Measurements from ENCODE around the gene FRMD4A.

FRMD4A gene

DNA sequence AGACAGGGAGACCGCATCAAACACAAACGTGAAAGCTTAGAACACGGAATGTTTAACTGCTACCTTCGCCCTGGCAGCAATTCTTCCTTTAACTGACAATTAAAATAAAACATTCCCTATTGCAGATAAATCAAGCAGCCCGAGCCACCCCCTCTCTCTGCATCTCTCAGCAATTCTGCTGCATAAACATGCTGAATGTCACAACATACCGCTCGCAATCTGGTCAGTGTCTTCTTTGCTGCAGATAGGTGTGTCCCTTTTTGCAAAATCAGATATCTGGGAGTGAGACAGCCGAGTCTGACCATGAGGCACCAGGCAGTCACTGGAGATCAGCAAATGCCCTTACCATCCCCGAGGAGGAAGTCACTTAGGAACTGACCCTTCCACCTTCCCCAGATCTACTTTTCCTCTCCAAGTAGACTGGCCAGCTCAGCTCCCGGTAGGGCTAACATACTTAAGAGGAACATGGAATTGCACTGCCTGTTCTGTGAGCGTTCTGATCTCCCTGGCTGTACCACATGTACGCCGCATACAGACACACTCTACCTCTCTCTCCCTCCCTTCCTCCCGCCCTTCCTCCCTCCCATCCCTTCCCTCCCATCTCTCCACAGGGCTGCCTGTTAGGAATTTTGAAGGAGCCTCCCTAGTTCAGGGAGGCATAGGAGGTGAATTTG lies at the start of gene FRMD4A:
Gene FRMD4A, minus strand, starts transcription at position 537 of the 674 bp plus-strand sequence.
- DNase-seq, result no peak

DNA sequence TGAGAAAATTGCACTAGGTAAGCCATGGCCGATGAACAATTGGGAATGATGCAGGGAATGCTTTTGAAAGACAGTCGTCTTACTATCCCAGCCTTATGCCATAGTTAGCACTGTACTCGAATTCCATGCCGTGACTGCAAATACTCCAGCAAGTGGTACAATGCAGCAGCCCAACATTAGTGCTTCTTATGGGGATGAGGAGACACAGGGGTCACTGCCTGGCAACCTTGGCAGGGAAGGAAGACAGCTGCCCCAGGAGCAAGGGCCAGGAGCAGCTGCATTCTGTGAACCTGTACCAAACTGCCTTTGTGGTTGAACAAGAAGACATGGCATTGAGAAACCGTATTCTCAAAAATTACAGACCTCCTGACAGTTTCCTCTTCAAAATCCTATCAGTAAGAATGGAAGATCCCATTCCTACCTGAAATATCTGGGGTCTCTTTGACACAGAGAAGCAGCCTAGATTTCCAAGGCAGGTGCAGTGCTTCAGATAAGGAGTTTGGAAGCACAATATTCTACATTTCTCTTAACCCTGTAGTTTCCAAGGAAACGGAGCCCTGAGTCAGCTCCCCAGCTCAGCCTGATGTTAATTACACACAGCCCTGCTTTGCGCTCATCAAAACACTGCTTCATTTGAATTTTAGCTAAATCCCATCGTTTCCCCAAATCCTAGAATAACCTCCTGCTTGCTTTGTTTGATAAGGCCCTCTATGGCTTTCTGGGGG lies 49.0 kb upstream of the FRMD4A start:
- no peak for DNase-seq

DNA sequence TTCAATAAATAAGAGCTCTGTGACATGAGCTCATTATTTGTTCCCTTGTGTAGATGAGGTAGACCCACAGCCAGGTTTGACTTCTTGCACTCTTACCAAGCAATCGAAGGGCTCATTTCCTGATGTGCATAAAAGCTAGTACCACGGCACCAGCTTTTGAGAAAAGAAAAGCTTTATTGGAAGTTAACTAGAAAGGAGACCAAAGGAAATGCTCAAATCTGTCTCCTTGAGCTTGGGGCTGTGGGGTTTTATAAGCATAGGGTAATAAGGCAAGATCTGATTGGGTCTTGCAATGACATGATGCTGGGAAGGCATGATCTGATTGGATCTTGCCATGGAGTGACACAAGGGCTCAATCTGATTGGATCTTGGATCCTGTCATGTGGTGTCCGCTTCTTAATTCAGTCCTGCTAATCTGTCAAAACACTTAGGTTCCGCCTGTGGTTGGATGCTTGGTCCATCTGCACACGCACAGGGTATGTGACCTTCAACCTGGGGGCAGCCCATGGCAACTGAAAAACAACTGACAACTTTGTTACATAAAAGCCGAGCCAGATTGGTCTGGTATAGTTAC lies 47.8 kb upstream of the FRMD4A start:
- DNase-seq, result no peak

DNA sequence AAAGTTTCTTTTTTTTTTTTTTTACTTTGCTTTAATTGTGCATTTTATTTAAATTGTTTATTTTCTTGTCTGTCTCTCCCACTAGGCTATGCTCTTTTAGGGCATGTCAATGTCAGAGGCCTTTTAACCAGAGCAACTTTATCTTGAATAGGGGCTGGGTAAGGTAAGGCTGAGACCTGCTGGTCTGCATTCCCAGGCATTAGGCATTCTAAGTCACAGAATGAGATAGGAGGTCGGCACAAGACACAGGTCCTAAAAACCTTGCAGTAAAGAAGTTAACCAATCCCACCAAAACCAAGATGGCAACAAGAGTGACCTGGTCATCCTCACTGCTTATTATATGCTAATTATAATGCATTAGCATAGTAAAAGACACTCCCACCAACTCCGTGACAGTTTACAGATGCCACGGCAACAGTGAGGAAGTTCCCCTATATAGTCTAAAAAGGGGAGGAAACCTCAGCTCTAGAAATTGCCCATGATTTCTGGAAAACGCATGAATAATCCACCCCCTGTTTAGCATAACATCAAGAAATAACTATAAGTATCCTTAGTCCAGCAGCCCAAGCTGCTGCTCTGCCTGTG lies 47.0 kb upstream of the FRMD4A start:
- no peak for DNase-seq

DNA sequence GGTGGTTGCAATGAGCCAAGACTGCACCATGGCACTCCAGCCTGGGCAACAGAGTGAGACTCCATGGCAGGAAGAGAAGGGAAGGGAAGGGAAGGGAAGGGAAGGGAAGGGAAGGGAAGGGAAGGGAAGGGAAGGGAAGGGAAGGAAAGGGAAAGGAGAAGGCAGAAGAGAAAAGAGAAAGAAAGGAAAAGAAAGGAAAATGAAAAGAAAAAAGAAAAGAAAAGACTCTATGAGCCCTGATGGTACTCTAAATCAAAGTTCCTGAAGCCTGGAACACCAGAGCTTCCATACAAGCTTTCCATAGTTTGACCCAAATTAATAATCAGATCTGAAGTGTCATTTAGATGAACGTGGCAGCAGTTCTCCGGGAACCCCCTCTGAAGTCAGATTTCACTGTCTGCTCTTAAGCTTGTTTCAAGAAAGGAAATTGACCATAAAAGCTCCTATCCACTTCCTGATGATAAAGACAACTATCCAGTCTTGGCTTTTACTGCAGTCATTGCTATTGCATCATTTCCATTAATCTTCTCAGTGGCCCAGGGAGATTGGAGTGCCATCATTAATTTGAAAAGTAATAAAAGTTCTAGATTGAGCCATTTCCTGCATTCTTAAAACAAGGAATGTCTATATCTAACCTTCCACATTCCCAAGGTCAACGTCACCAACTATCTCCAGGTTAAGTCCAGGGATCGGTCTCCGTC lies 44.2 kb upstream of the FRMD4A start:
- peak; percentile 24 for DNase-seq

DNA sequence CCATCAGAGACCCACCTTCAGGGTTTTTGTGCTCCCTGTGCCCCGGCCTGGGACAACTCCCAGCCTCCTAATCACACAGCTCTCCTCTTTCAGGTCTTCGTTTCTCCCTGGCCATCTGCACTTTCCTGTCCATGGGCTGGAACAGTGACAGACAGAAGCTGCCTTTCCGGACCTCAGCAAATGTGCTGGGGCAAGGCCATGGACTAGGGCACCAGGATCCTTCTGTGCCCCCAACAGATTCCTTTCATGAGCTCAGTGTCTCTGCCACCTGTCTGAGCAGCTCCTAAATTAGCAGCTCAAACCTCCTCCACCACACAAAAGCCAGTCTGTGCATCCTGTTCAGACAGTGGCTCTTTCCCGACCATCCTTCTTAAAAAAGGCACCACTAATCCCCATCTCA lies 41.9 kb upstream of the FRMD4A start:
- DNase-seq, result no peak

DNA sequence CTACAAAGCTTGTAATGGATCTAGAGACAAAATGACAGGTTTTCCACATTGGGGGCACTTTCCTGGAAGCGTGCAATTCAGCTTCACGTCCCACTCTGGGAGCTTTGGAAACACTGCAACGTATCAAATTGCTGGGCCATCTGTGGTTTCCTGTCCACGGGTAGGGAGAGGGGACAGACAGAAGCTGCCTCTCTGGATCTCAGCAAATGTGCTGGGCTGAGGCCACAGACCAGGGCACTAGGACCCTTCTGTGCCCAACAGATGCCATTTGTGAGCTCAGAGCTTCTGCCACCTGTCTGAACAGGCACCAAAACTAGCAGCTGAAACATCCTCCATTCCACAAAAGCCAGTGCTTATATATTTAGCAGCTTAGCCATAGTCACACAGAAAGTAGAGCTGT lies 40.9 kb upstream of the FRMD4A start:
- no peak for DNase-seq

DNA sequence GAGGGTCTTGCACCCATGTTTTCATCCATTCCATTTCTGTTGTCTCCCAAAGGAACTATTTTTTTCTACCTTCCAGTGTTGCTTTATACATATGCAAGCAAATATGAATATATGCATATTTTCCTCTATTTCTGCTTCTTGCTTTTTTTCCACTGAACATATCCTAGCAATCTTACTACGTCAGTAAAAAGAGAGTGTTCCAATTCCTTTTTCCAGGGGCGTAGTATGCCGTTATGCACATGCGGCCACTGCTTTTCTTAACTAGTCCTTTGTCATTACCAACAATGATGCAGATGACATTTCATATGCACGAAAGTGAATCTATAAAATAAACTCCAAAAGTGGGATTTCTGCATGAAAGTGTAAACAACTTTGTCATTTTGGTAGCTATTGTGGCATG lies 40.2 kb upstream of the FRMD4A start:
- no peak for DNase-seq

DNA sequence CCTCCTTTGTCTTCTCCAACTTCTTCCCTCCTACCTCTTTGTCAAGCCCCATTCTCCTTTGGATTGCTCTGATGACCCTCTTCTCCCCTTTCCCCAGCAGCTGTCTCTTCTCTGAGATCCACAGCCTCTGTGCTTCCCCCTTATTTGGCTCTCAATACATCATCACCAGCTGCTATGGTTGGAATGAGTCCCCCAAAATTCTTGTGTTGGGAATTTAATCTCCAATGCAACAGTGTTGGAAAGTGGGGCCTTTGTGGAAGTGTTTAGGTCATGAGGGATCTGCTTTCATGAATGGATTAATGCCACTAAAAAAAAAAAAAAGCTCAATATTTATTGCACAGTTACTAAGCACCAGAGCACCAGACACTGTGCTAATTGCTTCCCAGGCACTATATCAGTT lies 39.2 kb upstream of the FRMD4A start:
- no peak for DNase-seq

DNA sequence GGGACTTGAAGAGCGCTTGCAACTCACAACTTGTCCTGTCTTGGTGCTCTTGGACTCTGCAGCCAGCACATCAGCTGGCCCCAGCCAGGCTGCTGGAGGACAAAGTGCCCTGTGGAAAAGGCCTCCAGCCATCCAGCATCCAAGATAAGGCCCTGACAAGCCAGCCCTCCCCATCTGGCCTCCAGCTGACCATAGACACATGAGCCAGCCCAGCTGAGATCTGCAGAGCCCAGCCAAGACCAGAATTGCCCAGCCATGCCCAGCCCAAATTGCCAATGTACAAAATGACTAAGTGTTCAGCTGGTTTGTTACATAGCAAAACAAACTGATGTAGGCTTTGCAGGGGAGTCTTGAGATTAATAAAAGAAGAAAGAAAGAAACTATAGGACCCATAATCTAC lies 36.0 kb upstream of the FRMD4A start:
- DNase-seq, result no peak

DNA sequence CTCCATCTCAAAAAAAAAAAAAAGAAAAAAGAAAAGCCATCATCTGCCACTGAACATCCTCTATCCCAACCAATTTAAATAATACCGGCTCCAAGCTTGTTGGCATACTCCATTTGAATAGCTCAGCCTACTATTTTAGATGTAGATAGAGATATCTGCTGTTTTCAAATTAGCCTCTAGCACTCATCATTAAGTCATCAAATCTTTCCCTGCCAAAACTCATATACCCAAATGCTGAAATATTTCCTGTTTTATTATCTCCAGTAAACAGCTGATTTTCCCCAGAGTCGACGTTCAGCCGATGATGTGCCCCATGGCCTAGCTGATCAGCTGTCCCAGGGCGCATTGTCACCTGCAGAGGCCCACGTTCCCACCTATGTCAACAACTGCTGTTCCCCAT lies 34.5 kb upstream of the FRMD4A start:
- no peak for DNase-seq

DNA sequence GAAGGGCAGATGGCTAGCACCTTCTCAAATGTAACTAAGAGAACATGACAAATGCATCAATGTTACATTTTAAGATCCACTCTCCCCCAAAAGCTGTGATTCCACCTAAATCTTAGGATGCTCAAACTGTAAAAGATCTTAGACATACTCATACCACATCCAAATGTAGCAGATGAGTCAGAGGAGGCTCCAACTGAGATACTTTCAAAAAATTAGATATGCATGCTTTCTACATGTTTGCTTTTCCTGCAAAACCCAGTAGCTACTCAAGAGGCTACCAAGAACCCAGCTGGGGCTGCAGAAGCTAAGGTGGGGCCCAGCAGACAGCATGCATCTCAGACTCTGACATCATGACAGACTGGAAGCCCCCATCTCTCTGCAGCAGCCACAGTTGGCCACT lies 31.4 kb upstream of the FRMD4A start:
- peak; percentile 21 for DNase-seq

DNA sequence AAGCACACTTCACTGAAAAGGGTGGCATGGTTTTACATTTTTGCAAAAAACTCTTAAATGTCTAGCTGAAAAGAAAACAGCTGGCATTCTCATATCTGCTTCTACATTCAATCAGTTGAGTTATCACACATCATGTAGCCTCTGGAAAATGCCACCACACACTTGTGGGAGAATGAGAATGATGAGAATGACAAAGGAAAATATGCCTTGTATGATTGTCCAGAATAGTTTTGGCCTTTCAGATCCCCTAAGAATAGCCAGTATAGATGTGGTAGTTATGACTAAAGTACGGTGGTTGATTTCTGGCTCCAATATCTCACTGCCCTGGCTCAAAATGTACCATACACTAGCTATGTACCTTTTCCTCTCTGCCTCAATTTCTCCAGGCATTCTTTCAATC lies 30.2 kb upstream of the FRMD4A start:
- DNase-seq, result no peak

DNA sequence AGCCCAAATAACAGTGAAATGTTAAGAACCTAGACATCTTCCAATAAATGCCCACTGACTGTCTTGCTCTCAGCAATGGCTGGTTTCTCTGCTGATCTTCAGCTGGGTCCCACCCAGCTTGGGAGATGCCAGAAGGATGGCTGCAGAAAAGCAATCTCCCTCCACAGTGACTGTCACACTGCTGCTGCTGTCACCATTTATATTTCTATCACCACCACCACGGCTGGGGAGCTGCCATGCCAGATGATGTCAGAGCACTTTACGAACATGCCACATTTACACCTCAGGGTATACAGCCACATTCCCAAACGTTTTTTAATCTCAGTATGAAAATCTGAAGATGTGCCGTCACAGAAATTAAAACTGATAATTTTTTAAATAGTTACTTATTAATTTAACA lies 29.8 kb upstream of the FRMD4A start:
- DNase-seq, result no peak

DNA sequence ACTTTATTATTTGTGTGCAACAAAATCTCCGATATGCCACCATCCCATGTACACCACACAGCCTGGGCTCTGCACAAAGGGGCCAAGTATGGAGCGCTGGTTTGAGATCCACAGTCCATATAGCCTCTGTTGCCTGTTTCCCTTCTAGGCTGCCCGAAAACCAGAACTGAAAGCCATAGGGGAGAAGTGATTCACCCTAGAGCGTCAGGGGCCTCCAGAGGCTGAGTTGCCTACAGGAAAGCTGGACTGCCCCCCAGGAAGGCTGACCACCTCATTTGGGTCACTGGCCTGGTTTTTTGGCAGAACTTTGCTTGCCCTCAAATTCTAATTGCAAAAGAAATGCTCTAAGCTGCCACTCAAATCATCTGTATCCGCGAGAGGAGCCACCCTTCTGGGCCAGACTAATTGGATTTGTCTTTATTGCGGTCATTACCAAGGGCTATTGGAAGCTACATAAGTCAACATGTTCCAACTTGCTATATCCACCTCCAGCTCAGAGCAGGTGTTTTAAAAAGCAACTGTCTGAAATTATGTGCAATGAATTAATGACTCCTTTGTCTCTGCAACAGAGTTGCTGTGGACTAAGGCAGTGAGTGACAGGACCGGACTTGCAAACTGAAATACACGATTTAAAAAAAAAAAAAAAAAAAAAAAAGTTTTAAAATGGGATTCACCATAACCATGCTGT lies 28.3 kb upstream of the FRMD4A start:
- DNase-seq, result no peak

DNA sequence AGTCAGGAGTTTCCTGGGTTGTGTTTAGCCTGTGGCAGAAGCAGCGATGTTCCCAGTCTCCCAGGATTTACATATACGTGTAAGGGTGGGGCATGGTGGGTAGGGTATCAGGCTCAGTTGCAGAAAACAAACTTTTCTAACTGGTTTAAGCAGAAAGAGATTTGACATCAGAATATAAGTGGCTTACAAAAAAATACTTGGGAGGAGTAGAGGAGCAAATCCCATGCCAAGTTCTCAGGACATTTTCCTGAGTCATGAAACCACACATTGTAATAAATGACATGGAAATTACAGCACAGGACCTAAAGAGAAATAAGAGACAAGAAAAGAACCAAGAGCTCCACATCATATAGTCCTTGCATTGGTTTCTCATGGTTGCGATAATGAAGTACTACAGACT lies 26.2 kb upstream of the FRMD4A start:
- DNase-seq, result peak; percentile 42

DNA sequence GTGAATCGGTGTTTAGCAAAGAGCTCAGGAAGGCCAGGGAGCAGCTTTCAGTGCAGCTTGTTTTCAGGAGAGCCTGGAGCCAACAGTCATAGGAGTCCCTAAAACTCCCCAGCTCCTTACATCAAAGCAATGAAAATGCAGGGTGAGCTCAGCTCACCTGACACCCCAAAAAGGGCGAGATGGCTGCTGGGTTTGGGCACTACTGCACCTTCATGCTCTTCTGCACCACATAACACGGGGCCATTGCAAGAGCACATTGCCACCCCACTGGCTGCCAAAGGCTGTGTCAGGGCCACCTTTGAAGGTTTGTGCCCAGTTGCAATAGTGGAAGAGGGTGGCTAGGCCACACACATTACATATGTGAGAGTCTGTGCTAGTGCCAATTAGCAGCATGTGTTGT lies 25.0 kb upstream of the FRMD4A start:
- DNase-seq, result no peak

DNA sequence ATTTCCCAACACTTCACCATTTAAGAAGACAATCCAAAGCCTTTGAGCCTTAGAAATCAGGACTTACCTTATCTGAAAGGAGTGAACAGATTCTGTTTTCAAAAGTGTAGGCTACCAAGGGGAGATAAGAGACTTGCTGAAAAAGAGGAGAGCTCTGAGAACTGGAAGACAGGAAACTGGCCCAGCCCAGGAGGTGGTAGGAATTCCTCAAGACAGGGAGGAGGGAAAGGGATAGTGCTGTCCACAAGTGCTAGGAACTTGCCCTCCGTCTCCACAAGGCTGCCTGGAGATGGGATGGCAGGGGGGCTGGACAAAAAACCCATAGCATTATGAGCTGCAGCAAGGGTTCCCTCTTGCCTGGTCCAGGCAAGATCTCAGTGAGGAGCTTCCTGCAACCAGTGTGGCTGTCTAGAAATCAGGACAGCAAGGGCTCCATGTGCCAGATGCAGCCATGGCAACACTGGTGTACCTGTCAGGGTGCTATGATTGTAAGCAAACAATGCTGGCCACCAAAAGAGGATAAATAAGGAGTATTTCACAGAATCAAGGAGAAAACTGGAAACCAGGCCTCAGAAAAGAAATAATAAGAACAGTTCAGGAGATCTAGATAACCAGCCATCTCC lies 22.7 kb upstream of the FRMD4A start:
- DNase-seq, result no peak

DNA sequence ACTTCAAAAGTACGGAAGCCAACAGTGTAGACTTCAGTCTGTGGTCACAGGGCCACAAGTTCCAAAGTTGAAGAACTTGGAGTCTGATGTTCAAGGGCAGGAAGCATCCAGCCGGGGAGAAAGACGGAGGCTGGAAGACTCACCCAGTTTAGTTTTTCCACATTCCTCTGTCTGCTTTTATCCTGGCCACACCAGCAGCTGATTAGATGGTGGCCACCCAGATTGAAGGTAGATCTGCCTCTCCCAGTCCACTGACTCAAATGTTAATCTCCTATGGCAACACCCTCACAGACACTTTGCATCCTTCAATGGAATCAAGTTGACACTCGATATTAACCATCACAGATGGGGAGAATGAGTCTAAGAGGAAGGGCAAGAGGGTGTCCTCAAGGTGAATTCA lies 19.3 kb upstream of the FRMD4A start:
- DNase-seq, result no peak

DNA sequence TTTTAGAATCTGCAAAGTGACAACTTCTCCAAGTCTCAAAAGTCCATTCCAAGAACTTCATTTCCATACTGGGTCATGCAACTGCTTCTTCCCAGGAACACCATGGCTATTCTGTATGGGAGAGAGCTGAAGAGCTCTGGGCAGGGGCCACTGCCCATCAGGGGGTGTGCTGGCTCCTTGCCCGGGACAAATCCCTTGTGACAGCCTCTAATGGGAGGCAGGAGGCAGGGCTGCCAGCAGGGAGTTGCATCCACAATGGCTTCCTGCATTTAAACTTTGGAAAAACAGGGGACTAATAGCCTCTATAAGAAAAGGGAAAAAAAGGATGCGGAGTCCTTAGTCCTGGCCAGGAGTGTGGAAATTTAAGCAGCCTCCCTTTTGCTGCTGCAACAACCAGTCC lies 18.4 kb upstream of the FRMD4A start:
- DNase-seq, result no peak

DNA sequence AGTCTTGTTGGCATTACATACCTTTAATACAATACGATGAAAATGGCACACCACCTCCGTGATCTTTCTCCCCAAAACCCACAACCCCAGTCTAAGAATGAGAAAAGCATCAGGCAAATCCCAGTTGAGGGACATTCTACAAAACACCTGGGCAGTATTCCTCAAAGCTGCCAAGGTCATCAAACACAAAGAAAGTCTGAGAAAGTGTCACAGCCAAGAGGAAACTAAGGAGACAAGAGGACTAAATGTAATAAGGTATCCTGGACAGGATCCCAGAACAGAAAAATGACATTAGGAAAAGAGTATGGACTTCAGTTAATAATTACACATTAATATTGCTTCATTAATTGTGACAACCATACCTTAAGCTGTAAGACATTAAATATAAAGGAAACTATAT lies 14.5 kb upstream of the FRMD4A start:
- no peak for DNase-seq

DNA sequence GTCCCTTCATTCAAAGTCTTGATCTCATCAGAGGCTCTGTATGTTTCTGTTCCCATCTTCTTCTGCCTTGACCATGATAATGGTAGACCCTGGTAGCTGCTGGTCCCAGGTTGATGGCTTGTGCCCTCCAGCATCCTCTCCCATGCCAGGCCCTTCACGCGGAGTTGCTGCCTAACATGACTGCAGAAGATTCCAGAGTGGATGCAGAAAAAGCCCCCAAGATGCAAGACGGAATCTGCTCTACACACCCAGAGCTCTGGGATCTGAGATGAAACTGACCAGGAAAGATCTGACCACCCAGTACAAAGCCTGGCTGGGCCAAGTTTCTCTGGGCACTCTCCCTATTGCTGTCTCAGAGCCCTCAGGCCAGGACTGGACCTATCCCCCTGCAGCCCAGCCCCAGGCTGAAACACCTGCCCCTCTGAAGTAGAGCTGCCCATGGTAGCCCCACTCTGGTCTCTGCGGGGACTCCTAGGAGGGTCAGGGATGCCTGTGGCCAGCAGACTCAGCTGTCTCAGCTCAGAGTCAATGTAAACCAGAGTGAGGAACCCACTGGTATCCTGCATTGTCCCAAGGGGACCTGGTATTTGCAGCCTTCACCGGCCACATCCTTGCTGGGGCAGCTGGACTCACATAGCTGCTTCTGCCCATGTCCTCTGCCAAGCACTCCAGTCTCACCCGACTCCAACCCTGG lies 9.5 kb upstream of the FRMD4A start:
- no peak for DNase-seq

All from fibroblast of upper back skin (primary cell).